C1 segment of cervical spinal cord (tissue), 14 donors: ENCODE measurements around the gene EHMT2.
"Not testable (repeated sequence)": the region's sequence is repeated elsewhere in the genome, so short reads cannot be mapped to it uniquely, and the experiment has no call there.

Experiments
- DNase-seq, 14 donors: peaks; one replicate each; lab custom pipeline; 2025; lab: John Stamatoyannopoulos, UW

Gene EHMT2

GRCh38 chr6:31897612-31898382, at the start of gene EHMT2:
Gene EHMT2, minus strand, starts transcription at chr6:31897698. Its CDS starts 21 bp downstream, at chr6:31897677.
- DNase-seq, result peak; percentile 42 to 91 (median 80)

GRCh38 chr6:31947070-31947675, 49.7 kb upstream of the EHMT2 start:
- no peak for DNase-seq

GRCh38 chr6:31946370-31946885, 48.9 kb upstream of the EHMT2 start:
- DNase-seq, result no peak

- DNase-seq, result no peak
Observed at GRCh38 chr6:31945507-31946369, 48.2 kb upstream of the EHMT2 start, which contains the start of gene CFB. Gene CFB, plus strand, starts transcription at chr6:31946095. Its CDS starts 127 bp downstream, at chr6:31946222.

GRCh38 chr6:31945154-31945506, 47.6 kb upstream of the EHMT2 start:
- no peak for DNase-seq

GRCh38 chr6:31943742-31944141, 46.2 kb upstream of the EHMT2 start:
- no peak for DNase-seq

- no peak for DNase-seq
Observed at GRCh38 chr6:31940256-31940664, 42.8 kb upstream of the EHMT2 start.

- DNase-seq, result no peak
Observed at GRCh38 chr6:31935823-31936222, 38.3 kb upstream of the EHMT2 start.

GRCh38 chr6:31935021-31935420, 37.5 kb upstream of the EHMT2 start:
- DNase-seq, result no peak

- no peak for DNase-seq
Observed at GRCh38 chr6:31933537-31933936, 36.0 kb upstream of the EHMT2 start.

GRCh38 chr6:31932137-31932536, 34.6 kb upstream of the EHMT2 start:
- DNase-seq, result not testable (repeated sequence)

GRCh38 chr6:31930962-31931361, 33.5 kb upstream of the EHMT2 start:
- DNase-seq, result no peak

GRCh38 chr6:31928672-31928939, 31.1 kb upstream of the EHMT2 start:
- no peak for DNase-seq

GRCh38 chr6:31927863-31928671, 30.6 kb upstream of the EHMT2 start:
- DNase-seq, result no peak

GRCh38 chr6:31927242-31927862, 29.9 kb upstream of the EHMT2 start, which contains the start of gene C2:
Gene C2, plus strand, starts transcription at chr6:31927717. Its CDS starts 36 bp downstream, at chr6:31927753.
- DNase-seq, result no peak

- DNase-seq, result no peak
Observed at GRCh38 chr6:31922942-31923341, 25.4 kb upstream of the EHMT2 start.

GRCh38 chr6:31920811-31921210, 23.3 kb upstream of the EHMT2 start:
- no peak for DNase-seq

- DNase-seq, result no peak
Observed at GRCh38 chr6:31919624-31920303, 22.3 kb upstream of the EHMT2 start.

- no peak for DNase-seq
Observed at GRCh38 chr6:31918069-31918720, 20.7 kb upstream of the EHMT2 start.

GRCh38 chr6:31915756-31916155, 18.3 kb upstream of the EHMT2 start:
- DNase-seq, result no peak
